NCI-H2171 (cell line): ENCODE measurements around the gene IMPA2.
"Not testable (repeated sequence)": the region's sequence is repeated elsewhere in the genome, so short reads cannot be mapped to it uniquely, and the experiment has no call there.

Source experiments
- DNase-seq: peaks from one replicate; lab custom pipeline; 2025; lab: John Stamatoyannopoulos, UW

IMPA2 gene

DNA sequence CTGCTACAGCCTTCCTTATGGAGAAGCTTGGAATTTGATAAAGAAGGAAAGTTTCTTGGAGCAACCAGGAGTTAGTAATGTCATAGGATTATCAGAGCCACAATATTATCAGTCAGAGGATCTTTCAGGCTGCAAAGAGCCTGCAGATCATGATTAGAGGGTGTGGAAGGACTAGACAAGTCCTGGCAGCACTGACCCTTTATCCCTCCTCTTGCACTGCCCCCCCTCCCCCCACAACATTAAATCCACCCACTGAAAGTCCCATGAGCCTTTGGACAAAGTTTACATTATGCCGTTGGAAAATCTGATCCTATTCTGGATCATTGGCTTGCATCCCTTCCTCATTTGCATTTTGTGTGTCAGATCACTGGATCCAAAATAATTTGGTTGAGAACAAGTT lies 18.7 kb upstream of the IMPA2 start:
- no peak for DNase-seq

DNA sequence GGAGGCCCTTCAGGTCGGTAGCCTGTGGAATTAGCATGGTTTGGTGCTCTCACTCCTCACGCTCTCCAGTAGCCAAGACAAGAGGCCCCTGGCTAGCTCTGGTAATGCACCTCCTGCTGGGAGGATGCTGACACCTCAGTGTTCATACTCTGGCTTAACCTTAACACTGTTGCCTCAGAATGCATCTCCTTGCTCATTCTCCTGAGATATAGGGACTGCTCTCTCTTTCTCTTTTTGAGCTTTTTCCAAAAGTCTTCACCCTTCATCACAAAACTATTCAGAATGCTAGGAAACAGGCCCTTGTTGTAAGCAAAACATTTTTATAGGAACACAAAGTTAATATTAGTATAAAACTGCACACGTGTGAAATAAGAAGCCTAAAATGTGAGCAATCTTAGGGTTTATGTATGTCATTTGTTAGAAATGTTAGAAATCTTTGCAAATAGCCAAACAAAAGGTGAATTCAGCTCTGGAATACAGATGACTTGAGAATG lies 17.3 kb upstream of the IMPA2 start:
- DNase-seq: no peak

DNA sequence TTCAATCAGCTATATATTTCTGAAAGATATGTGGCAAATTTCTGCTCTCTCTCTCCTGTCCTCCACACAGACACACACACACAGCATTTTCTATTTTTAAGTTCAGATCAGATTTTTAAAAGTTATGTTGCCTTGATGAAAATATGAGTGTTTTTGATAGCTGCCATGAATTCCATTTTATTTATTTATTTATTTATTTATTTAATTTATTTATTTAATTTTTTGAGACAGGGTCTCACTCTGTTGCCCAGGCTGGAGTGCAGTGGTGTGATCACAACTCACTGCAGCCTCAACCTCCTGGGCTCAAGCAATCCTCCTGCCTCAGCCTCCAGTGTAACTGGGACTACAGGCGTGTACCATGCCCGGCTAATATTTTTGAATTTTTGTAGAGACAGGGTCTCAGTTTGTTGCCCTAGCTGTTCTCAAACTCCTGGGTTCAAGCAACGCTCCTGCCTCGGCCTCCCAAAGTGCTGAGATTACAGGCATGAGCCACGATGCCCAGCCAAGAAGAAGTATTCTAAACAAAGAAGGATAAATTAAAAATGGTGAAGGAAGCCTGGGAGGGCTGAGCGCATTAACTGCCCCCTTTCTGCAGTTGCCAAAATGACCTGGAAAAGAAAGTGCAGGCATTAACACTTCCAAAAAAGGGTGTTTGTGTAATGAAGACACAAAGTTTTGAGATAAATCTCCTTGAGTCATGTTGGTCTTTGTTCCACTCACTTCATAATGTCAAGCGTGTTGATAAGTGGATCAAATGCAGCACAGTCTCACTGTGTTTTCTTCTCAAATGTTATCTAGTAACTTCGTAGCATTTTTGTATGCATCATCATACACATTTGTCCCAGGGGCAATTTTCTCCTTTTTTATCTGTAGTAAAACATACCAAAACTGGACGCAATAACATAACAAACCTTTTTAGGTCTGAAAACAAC lies 11.1 kb upstream of the IMPA2 start:
- DNase-seq: no peak

DNA sequence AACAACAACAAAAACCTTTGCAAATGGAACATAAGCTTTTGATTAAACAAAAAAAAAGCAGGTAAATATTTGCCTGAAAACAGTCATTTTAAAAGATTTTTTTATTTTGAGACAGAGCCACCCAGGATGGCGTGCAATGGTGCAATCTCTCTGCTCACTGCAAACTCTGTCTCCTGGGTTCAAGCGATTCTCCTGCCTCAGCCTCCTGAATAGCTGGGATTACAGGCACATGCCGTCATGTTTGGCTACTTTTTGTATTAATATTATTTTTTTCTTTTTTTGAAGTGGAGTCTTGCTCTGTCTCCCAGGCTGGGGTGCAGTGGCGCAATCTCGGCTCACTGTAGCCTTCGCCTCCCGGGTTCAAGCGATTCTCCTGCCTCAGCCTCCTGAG lies 10.5 kb upstream of the IMPA2 start:
- DNase-seq: not testable (repeated sequence)

DNA sequence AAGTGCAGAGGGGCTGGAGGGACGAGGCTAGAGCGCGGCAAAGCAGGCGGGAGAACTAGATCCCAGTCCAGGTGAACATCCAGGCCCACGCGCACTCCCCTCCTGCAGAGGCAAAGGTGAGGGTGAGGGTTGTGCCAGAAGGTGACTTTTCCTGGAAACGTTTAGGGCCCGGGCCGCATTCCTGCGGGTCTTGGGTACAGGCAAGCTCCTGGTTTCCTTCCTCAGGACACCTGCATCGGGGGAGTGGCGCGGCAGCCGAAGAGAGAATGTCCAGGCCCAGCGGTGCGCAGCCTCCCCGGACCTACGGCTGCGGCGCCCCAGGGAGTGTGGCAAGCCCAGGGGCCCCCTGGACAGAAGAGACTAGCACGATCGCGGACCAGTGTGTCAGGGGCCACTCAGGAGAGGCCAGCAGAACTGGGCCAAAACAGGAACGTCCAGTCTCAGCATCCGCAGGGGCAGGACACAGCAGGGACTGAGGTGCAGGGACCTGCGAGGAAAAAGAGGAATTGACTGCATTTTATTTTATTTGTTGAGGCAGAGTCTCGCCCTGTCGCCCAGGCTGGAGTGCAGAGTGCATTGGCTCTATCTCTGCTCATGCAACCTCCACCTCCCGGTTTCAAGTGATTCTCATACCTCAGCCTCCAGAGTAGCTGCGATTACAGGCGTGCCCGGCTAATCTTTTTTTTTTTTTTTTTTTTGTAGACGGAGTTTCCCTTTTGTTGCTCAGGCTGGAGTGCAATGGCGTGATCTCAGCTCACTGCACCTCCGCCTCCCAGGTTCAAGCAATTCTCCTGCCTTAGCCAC lies 8.7 kb upstream of the IMPA2 start:
- DNase-seq: no peak

DNA sequence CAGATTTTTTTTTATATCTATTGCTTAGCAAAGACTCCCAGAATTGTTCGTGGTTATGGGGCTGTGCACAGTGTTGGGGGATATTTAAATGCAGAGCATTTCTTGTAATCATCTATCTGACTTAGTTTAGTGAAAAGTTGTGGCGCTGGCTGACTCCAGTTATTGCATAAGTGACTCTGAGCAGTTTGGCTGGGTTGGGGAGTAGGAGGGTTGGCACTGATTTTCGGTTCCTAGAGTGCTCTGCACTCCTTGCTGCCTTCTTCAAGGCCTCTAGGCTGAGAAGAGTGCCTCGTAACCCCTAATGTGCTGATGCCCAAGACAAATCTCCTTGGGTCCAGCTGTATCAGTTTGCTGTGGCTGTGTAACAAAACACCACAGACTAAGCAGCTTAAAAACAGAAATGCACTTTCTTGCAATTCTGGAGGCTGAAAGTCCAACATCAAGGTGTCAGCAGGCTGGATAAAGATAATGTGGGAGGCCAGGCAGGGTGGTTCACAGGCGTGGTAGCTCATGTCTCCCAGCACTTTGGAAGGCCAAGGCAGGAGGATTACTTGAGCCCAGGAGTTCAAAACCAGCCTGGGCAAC lies 6.5 kb upstream of the IMPA2 start:
- no peak for DNase-seq

DNA sequence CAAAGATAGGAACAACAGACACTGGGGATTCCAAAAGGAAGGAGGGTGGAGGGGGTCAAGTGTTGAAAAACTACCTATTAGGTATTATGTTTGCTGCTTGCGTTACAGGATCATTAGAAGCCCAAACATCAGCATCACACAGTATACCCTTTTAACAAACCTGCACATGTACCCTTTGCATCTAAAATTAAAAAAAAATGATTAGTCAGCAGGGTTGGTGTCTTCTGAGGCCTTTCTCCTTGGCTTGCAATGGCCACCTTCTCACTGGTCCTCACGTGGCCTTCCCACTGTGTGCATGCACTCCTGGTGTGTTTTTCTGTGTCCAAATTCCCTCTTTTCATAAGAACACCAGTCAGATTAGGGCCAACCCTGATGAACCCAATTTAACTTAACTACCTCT lies 5.6 kb upstream of the IMPA2 start:
- no peak for DNase-seq

DNA sequence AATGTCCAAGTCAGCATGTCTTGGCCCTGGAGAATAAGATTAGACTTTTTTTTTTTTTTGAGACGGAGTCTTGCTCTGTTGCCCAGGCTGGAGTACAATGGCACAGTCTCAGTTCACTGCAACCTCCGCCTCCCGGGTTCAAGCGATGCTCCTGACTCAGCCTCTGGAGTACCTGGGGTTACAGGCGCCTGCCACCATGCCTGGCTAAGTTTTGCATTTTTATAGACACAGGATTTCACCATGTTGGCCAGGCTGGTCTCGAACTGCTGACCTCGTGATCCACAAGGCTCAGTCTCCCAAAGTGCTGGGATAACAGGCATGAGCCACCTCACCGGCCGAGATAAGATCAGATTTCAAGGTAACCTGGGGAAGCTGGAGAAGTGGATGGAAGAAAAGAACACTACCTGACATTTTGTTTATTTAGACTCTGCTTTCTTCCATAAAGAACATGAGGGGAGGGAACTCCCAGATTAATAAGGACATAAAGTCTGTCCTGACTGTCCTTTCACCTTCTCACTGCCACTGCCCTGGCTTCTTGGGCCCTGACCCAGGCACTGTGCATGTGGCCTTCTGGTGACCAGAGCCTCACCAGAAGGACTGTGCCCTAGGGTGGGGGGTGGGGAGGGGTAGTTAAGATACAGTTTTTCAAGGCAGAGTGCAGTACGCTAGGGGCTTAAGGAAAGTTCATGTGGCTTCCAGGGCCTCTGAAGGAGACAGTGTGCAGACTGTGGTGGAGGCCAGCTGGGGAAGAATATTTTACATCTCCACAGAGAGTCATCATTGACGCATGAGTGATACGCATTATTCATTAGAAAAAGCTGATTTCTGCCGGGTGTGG lies 4.8 kb upstream of the IMPA2 start:
- no peak for DNase-seq

DNA sequence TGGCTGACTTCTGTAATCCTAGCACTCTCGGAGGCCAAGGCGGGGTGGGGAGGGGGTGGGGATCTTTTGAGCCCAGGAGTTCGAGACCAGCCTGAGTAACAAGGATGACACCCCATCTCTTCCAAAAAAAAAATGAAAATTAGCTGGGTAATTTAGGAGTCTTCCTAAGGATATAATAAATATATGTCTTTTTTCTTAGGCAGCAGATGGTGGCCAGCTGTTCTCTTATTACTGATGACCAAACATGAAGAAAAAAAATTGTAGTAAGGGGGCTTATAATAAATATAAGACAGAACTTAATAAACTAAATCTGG lies 4.2 kb upstream of the IMPA2 start:
- no peak for DNase-seq

DNA sequence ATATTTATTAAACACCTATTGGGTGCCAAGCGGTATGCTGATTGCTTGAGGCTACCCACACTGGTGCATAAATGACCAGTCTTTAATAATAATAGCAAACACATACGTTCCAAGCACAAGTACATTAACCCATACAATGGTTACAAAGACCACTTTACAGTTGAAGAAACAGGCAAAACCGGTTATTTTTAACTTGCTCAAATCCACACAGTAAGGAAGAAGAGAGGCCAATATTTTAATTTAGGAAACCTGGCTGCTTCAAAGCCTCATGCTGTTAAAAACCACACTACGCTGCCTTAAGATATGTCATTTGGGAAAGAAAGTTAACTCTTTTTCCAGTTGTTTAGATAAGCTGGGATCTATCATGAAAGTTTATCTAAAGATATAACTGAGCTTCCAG lies 2.4 kb upstream of the IMPA2 start:
- DNase-seq: no peak

DNA sequence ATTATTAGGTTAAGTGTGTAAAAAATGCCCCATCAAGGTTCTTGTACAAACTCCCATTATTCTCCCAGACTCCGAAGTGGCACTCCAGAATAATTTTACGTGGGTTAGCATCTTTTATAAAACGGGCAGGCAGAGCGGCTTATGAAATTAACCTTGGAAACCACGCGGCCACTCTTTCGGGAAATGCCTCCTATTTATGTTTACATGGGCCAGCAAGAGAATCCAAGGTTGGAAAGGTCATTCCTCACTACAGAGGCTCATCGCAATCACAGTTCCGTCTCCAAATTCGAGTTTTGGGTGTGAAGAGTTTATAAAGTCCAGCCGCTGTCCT lies 1.2 kb upstream of the IMPA2 start:
- DNase-seq: no peak

DNA sequence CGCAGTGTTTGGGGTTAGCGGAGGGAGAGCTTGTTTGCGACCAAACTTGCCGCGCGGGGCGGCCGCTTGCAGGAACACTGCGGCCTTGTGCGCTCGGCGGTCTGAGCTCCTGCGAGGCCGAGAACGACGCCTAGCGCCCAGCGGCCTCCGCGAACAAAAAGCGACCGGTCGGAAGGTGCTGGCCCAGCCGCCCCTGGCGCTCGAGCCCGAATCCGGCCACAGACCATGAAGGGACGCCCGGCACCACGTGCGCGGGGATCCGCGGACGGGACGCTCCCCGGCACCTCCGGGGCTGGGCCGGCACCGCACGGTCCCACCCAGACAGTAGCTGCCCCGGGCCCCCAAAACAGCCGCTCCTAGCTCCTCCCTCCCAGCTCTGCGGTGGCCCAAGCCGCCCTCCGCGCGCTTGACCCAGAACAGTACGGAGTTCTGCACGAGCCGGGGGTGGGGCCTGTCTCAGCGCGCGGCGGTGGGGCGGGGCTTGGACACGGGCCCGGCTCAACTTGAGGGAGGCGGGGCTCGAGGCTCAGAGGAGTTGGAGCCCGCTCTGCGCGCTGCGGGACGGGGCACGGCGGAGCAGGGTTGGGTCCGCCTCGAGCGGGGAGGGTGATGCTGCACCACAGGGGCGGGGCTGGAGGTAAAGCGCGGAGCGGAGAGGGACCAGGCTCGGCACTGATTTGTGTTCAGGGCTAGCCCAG lies 664 bp upstream of the IMPA2 start:
- no peak for DNase-seq

DNA sequence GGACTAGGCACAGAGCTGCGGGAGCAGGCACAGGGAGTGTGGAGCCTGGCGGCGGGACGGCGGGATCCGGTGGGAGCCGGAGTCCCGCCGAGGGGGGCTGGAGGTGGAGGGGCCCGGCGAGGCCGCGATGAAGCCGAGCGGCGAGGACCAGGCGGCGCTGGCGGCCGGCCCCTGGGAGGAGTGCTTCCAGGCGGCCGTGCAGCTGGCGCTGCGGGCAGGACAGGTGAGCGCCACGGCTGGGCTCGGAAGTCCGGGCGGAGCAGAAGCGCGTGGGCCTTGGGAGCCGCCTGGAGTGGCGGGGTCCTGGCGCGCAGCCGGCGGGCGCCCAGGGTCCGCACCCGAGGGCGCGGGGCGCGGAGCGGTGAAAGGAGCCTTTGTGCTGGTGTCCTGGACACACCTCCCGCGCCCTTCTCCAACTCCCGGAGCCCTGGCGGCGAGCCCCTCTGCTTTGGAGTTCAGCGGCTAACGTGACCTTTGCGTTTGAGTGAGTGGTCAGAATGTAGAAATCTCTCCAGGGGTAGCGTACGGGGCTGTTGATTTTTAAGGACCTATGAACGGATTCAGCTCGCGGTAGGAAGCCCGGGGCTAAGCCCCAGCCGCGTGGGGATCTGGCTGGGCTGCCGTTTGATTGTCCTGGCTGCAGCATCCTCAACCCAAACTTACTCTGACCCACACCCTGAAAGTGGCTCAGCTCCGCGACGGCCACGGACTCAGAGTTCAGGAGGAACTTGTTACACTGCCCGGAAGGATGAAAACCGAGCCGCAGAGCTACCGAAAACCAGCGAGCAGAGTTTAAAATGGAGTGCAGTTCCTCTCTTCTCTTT lies 448 bp downstream of the IMPA2 start:
- no peak for DNase-seq

DNA sequence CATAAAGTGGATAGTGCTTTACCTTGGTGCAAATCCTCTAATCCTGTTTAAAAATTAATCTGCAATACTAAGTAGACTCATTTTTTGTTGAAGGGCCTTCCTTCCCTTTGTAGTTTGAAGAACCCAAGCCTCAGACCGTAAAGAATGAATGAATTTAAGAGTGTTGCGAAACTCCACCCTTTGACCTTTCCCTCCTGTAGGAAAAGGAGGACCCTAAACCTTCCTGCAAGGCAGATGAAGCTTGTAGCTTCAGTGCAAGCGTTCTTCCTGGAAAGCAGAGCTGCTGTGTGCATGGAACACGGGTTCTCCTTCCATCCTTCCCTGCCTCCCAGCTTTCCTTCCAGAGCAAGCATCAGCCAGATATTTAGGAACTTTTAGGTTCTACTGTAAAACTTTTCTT lies 1.7 kb downstream of the IMPA2 start:
- DNase-seq: no peak

DNA sequence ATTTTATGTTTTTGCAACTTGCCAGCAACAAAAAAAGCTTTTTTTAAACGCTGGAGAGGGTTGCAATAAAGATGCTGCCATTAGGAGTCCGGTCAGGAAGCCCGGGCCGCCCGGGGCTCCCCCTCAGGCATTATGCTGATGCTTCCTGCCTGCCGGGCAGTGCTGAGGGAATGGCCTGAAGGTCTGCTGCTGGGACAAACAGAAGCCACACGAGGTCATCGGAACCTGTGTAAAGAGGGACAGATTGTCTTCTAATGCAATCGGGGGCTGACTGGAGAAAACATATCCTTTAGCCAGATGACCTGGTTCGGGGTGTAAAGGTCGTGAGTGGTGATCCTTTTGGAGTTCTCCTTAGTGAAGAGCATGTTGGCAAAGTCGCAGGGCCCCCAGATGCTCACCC lies 2.3 kb downstream of the IMPA2 start:
- no peak for DNase-seq

DNA sequence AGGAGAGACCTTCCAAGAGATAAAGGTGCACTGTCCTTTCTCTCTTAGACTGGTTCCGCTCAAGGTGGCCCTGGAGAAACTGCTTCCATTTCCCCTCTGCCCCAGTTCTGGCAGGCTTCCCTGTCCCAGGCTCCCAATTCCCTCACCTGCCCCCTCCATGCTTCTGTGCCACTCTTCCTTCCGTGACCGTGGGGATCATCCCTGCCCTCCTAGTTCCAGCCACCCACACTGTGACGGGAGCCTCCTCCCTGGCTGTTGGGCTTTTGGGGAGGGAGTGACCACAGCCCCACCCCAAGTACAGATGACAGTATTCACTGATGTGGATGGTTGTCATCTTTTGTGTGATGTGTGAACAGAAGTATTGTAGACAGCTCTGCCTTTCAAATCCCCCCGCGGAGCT lies 2.8 kb downstream of the IMPA2 start:
- no peak for DNase-seq

DNA sequence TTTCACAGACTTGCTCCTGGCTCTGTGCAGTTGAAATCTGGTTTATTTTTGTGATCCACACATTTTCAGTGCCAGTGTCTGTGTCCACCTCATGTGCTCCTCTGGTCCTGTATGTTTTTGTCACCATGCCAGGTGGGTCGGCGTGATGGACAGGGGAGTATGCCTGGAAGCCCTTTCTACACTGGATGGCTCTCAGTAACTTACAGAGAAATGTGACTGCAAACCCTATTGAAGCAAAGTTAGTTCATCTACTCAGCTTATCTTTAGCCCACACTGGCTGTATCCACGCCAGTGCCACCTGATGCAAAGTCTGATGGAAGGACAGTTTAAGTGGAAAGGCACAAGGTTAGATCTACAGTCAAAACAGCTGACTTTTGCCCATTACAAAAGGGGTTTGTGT lies 4.3 kb downstream of the IMPA2 start:
- no peak for DNase-seq

DNA sequence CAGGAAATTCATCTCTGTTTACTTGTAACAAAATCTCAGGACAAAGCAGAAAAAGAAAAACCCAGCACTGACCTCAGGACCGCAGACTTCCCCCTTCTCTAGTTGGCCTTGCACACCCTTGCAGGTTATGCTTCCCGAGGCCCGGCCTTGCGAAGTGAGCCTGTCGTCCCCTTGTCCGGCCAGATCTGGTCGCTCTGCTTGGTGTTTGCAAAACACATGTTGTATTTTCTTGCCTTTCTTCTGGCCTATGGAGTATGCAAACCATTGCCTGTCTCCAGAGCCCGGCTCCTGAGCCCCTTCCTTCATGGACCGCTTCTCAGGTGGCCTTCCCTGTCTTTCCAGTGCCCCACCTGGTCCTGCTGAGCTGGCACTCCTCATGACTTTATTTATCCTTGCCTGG lies 4.8 kb downstream of the IMPA2 start:
- DNase-seq: no peak

DNA sequence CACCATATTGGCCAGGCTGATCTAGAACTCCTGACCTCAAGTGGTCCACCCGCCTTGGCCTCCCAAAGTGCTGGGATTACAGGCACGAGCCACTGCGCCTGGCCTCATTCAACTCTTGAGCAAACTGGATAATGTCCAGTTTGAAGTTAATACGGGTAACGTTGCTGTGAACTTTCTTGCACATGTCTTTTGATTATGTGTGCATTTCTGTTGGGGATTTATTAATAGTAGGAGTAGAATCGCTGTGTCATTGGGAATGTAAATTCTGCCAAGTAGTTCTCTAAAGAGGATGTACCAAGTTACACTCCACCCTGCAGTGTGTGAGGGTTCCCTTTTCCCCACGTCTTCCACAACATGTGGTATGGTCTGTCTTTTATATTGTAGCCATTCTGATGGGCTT lies 6.2 kb downstream of the IMPA2 start:
- DNase-seq: no peak

DNA sequence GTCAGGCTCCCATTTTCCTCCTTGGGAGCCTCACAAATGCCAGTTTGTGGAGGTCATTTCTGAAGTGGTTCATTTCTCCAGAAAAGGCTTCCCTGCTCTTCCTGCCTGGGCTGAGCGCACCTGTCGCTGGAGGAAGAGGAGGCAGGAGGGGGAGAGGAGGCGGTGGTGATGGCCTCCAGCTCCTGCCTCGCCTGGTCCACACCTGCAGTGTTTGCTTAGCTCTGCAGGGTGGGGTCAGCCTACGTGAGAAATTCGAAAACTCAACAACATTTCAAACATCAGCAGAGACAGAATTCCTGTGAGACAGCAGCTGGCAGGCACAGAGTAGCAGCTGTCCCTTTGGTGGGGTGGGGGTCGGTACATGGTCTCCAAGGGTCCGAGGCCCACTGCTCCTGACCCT lies 7.9 kb downstream of the IMPA2 start:
- no peak for DNase-seq

DNA sequence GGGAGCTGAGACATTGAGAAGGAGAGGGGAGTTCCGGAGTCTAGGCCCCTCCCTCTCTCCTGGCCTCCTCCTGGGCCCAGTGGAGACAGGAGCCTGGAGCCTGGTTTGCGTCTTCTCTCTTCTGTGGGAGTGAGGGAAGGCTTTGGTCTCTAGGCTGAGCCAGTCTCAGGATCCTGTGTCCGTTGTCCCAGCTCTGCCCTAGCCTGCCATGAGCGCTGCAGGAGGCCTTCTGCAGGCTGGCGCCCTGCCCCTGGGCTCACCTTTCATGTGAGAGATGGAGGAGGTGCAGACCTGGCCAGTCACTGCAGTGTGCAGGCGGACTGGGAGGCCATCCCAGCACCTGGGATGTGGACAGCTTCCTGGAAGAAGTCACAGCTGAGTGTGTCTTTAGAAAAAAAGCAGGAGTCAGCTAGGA lies 8.7 kb downstream of the IMPA2 start:
- no peak for DNase-seq
